ENCODE data around the gene BRS3. TPM values are rescaled to one million over a fixed set of nuclear protein-coding genes. Genes with fewer than 3 reads are reported as not detected.
"Not testable (repeated sequence)": the region's sequence is repeated elsewhere in the genome, so short reads cannot be mapped to it uniquely, and the experiment has no call there.

Gene BRS3
- total RNA-seq: not detected

- Histone ChIP-seq H3K4me3 (ENCODE audit: low read length in 3 of 3) (no peak within 1 kb of the TSS), H3K9me3 (ENCODE audit: control insufficient read depth in 3 of 3, low read length in 3 of 3) (no peaks in the 10 kb centered on the region), H3K4me1 (ENCODE audit: control insufficient read depth in 3 of 3, insufficient read depth in 3 of 3, low read length in 3 of 3) (no peaks in the 10 kb centered on the region), H3K36me3 (ENCODE audit: control insufficient read depth in 3 of 3, insufficient read depth in 3 of 3, low read length in 3 of 3) (no peaks in the 10 kb centered on the region), H3K9ac (ENCODE audit: low read depth in 1 of 3, low read length in 3 of 3) (no peak within 1 kb of the TSS), H3K27ac (ENCODE audit: low read depth, low read length) (no peak within 1 kb of the TSS), H3K27me3 (ENCODE audit: control insufficient read depth in 3 of 3, insufficient read depth in 3 of 3, low read length in 3 of 3) (peaks cover 0 to 22% (median 7%) of the 10 kb centered on the region in 3 donors)
These were observed at the start of gene BRS3 for GRCh38 chrX:136487647-136488046. TSS of gene BRS3 (plus strand) at chrX:136487947. CDS start at chrX:136488115, 168 bp downstream.

DNA sequence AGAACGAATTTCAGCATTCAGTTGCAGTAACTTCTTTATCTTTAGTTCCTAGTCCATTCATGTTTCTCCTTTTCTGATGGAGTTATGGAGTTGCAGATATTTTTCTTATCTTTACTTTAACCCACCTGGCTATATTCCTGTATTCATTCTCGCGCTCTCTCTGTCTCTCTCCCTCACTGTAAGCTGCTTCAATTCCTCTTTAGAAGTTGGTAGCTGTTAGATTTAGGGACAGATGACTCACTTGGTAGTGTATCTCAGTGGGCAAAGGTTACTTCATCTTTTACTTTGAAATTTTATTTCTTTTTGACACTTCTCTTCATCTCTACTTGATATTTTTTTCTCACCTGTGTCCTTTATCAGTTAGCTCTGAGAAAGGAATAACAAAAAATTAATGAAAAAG lies 49.6 kb upstream of the BRS3 start:
- Histone ChIP-seq H3K4me3 (ENCODE audit: low read length in 3 of 3) (no peak overlapping the region), H3K4me1 (ENCODE audit: control insufficient read depth in 3 of 3, insufficient read depth in 3 of 3, low read length in 3 of 3) (no peaks in the 10 kb centered on the region), H3K27ac (ENCODE audit: low read depth, low read length) (no peak overlapping the region), H3K9ac (ENCODE audit: low read depth in 1 of 3, low read length in 3 of 3) (no peak overlapping the region), H3K36me3 (ENCODE audit: control insufficient read depth in 3 of 3, insufficient read depth in 3 of 3, low read length in 3 of 3) (no peaks in the 10 kb centered on the region), H3K27me3 (ENCODE audit: control insufficient read depth in 3 of 3, insufficient read depth in 3 of 3, low read length in 3 of 3) (no peaks in the 10 kb centered on the region), H3K9me3 (ENCODE audit: control insufficient read depth in 3 of 3, low read length in 3 of 3) (no peaks in the 10 kb centered on the region)

DNA sequence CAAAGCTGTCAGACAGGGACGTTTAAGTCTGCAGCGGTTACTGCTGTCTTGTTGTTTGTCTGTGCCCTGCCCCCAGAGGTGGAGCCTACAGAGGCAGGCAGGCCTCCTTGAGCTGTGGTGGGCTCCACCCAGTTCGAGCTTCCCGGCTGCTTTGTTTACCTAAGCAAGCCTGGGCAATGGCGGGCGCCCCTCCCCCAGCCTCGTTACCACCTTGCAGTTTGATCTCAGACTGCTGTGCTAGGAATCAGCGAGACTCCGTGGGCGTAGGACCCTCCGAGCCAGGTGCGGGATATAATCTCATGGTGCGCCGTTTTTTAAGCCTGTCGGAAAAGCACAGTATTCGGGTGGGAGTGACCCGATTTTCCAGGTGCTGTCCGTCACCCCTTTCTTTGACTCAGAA lies 42.1 kb upstream of the BRS3 start:
- H3K4me1 ChIP-seq (ENCODE audit: control insufficient read depth in 3 of 3, insufficient read depth in 3 of 3, low read length in 3 of 3); H3K9me3 ChIP-seq (ENCODE audit: control insufficient read depth in 3 of 3, low read length in 3 of 3); H3K9ac ChIP-seq (ENCODE audit: low read depth in 1 of 3, low read length in 3 of 3); H3K4me3 ChIP-seq (ENCODE audit: low read length in 3 of 3); H3K36me3 ChIP-seq (ENCODE audit: control insufficient read depth in 3 of 3, insufficient read depth in 3 of 3, low read length in 3 of 3); H3K27me3 ChIP-seq (ENCODE audit: control insufficient read depth in 3 of 3, insufficient read depth in 3 of 3, low read length in 3 of 3); H3K27ac ChIP-seq (ENCODE audit: low read depth, low read length): not testable (repeated sequence)

- Histone ChIP-seq H3K27me3 (ENCODE audit: control insufficient read depth in 3 of 3, insufficient read depth in 3 of 3, low read length in 3 of 3) (no peaks in the 10 kb centered on the region), H3K9me3 (ENCODE audit: control insufficient read depth in 3 of 3, low read length in 3 of 3) (no peaks in the 10 kb centered on the region), H3K4me1 (ENCODE audit: control insufficient read depth in 3 of 3, insufficient read depth in 3 of 3, low read length in 3 of 3) (no peaks in the 10 kb centered on the region), H3K36me3 (ENCODE audit: control insufficient read depth in 3 of 3, insufficient read depth in 3 of 3, low read length in 3 of 3) (no peaks in the 10 kb centered on the region), H3K4me3 (ENCODE audit: low read length in 3 of 3) (no peak overlapping the region), H3K27ac (ENCODE audit: low read depth, low read length) (no peak overlapping the region), H3K9ac (ENCODE audit: low read depth in 1 of 3, low read length in 3 of 3) (no peak overlapping the region)
These were observed 41.5 kb upstream of the BRS3 start for GRCh38 chrX:136446208-136446607.

GRCh38 chrX:136447308-136447707 lies 40.4 kb upstream of the BRS3 start:
- Histone ChIP-seq H3K9ac (ENCODE audit: low read depth in 1 of 3, low read length in 3 of 3) (no peak overlapping the region), H3K9me3 (ENCODE audit: control insufficient read depth in 3 of 3, low read length in 3 of 3) (no peaks in the 10 kb centered on the region), H3K36me3 (ENCODE audit: control insufficient read depth in 3 of 3, insufficient read depth in 3 of 3, low read length in 3 of 3) (no peaks in the 10 kb centered on the region), H3K4me3 (ENCODE audit: low read length in 3 of 3) (no peak overlapping the region), H3K4me1 (ENCODE audit: control insufficient read depth in 3 of 3, insufficient read depth in 3 of 3, low read length in 3 of 3) (no peaks in the 10 kb centered on the region), H3K27ac (ENCODE audit: low read depth, low read length) (no peak overlapping the region), H3K27me3 (ENCODE audit: control insufficient read depth in 3 of 3, insufficient read depth in 3 of 3, low read length in 3 of 3) (no peaks in the 10 kb centered on the region)

DNA sequence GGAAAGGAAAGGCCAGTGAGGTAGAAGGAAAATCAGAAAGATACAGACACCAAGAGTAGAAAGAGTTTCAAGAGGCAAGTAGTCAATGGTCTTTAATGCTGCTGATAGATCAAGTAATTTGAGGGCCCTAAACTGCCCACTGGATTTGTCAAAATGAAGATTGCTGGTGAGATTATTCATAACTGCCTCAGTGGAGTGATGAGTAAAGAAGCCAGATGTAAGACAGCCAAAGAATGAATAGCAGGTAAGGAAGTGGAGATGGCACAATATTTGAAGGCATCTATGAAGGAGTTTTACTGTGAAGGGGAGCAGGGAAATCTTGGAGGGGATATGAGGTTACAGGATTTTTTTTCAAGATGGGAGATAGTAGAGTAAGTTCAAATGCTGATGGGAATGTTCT lies 39.8 kb upstream of the BRS3 start:
- H3K27me3 ChIP-seq (ENCODE audit: control insufficient read depth in 3 of 3, insufficient read depth in 3 of 3, low read length in 3 of 3): no peaks in the 10 kb centered on the region
- no peaks in the 10 kb centered on the region for H3K9me3 ChIP-seq (ENCODE audit: control insufficient read depth in 3 of 3, low read length in 3 of 3)
- no peaks in the 10 kb centered on the region for H3K36me3 ChIP-seq (ENCODE audit: control insufficient read depth in 3 of 3, insufficient read depth in 3 of 3, low read length in 3 of 3)
- no peak overlapping the region for H3K4me3 ChIP-seq (ENCODE audit: low read length in 3 of 3)
- no peak overlapping the region for H3K27ac ChIP-seq (ENCODE audit: low read depth, low read length)
- H3K9ac ChIP-seq (ENCODE audit: low read depth in 1 of 3, low read length in 3 of 3): no peak overlapping the region
- H3K4me1 ChIP-seq (ENCODE audit: control insufficient read depth in 3 of 3, insufficient read depth in 3 of 3, low read length in 3 of 3): no peaks in the 10 kb centered on the region

DNA sequence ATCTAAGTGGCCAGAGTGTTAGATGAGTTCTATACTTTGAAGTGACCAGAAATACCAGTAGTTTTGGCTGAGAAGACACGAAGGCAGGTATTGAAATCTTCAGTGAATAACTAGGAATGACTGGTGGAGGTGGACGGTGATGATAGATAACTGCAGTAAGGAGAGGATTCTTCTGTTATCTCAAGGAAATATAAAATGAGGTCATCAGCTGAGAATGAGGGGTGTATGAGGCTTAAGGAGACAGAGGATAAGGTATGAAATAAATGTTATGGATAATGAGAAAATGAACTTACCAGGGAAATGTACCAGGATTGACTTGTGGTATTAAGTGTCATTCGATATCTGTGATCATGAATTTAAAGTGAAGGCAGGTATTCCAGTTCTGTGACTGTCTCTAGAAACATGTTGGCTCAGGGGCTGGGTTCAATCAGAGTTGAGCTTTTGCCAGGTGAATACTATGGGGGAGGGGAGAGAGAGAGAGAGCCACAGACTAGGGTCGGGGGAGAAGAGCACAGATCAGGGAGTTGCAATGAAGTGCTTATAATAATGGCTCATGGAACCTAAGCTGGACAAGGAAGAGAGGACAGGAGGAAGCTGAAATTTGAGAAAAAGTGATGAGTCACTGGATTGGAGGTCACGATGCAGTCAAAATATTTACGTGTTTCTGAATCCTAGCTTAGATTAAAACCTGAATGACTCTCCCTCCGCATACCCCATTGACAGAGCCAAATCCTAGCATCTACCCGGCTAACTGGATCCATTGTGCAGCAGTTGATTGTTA lies 37.5 kb upstream of the BRS3 start:
- Histone ChIP-seq H3K4me1 (ENCODE audit: control insufficient read depth in 3 of 3, insufficient read depth in 3 of 3, low read length in 3 of 3) (no peaks in the 10 kb centered on the region), H3K9ac (ENCODE audit: low read depth in 1 of 3, low read length in 3 of 3) (no peak overlapping the region), H3K4me3 (ENCODE audit: low read length in 3 of 3) (no peak overlapping the region), H3K27me3 (ENCODE audit: control insufficient read depth in 3 of 3, insufficient read depth in 3 of 3, low read length in 3 of 3) (no peaks in the 10 kb centered on the region), H3K9me3 (ENCODE audit: control insufficient read depth in 3 of 3, low read length in 3 of 3) (no peaks in the 10 kb centered on the region), H3K36me3 (ENCODE audit: control insufficient read depth in 3 of 3, insufficient read depth in 3 of 3, low read length in 3 of 3) (no peaks in the 10 kb centered on the region), H3K27ac (ENCODE audit: low read depth, low read length) (no peak overlapping the region)

DNA sequence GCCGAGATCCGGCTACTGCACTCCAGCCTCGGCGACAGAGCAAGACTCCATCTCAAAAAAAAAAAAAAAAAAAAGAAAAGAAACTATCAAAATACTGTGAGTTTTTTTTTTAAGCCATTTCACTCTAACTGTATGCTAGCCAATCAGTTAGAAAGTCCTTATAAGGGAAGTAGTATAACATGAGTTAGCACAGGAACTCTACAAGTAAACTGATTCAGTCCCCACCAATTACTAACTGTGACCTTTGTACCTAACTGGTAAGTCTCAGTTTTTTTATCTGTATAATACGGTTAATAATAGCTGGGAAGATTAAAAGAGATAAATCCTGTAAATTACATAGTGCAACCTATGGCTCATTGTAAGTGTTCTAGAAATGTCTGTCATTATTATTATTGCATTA lies 35.1 kb upstream of the BRS3 start:
- Histone ChIP-seq H3K27ac (ENCODE audit: low read depth, low read length) (no peak overlapping the region), H3K4me3 (ENCODE audit: low read length in 3 of 3) (no peak overlapping the region), H3K9ac (ENCODE audit: low read depth in 1 of 3, low read length in 3 of 3) (no peak overlapping the region), H3K36me3 (ENCODE audit: control insufficient read depth in 3 of 3, insufficient read depth in 3 of 3, low read length in 3 of 3) (no peaks in the 10 kb centered on the region), H3K9me3 (ENCODE audit: control insufficient read depth in 3 of 3, low read length in 3 of 3) (no peaks in the 10 kb centered on the region), H3K4me1 (ENCODE audit: control insufficient read depth in 3 of 3, insufficient read depth in 3 of 3, low read length in 3 of 3) (no peaks in the 10 kb centered on the region), H3K27me3 (ENCODE audit: control insufficient read depth in 3 of 3, insufficient read depth in 3 of 3, low read length in 3 of 3) (no peaks in the 10 kb centered on the region)

DNA sequence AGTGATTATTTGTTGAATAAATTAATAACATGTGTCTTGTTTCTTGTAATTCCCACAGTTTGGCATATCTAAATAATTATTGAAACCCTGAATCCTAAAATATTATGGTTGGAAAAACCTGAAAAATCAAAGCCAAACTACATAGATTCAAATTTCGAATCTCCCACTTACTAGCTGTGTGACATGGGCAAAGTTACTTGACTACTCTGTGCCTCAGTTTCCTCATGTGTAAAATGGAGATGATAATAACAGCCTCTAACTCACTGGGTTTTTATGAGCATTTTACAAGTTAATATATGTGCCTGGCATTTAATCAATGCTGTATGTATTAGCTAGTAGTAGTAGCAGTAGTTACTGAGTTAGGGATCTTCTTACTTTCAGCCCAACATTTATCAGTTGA lies 34.6 kb upstream of the BRS3 start:
- Histone ChIP-seq H3K4me1 (ENCODE audit: control insufficient read depth in 3 of 3, insufficient read depth in 3 of 3, low read length in 3 of 3) (no peaks in the 10 kb centered on the region), H3K27me3 (ENCODE audit: control insufficient read depth in 3 of 3, insufficient read depth in 3 of 3, low read length in 3 of 3) (no peaks in the 10 kb centered on the region)

GRCh38 chrX:136453771-136454170 lies 34.0 kb upstream of the BRS3 start:
- no peaks in the 10 kb centered on the region for H3K4me1 ChIP-seq (ENCODE audit: control insufficient read depth in 3 of 3, insufficient read depth in 3 of 3, low read length in 3 of 3)
- H3K9me3 ChIP-seq (ENCODE audit: control insufficient read depth in 3 of 3, low read length in 3 of 3): no peaks in the 10 kb centered on the region
- no peak overlapping the region for H3K9ac ChIP-seq (ENCODE audit: low read depth in 1 of 3, low read length in 3 of 3)
- no peaks in the 10 kb centered on the region for H3K36me3 ChIP-seq (ENCODE audit: control insufficient read depth in 3 of 3, insufficient read depth in 3 of 3, low read length in 3 of 3)
- H3K4me3 ChIP-seq (ENCODE audit: low read length in 3 of 3): no peak overlapping the region
- no peak overlapping the region for H3K27ac ChIP-seq (ENCODE audit: low read depth, low read length)
- H3K27me3 ChIP-seq (ENCODE audit: control insufficient read depth in 3 of 3, insufficient read depth in 3 of 3, low read length in 3 of 3): no peaks in the 10 kb centered on the region

More for the DNA sequence above, 34.6 kb upstream of the BRS3 start:
- Histone ChIP-seq H3K27ac (ENCODE audit: low read depth, low read length) (no peak overlapping the region), H3K9me3 (ENCODE audit: control insufficient read depth in 3 of 3, low read length in 3 of 3) (no peaks in the 10 kb centered on the region), H3K4me3 (ENCODE audit: low read length in 3 of 3) (no peak overlapping the region), H3K36me3 (ENCODE audit: control insufficient read depth in 3 of 3, insufficient read depth in 3 of 3, low read length in 3 of 3) (no peaks in the 10 kb centered on the region), H3K9ac (ENCODE audit: low read depth in 1 of 3, low read length in 3 of 3) (no peak overlapping the region)
